Dermis microvascular lymphatic vessel endothelial cell (primary cell): ENCODE measurements around the gene NUTM2D. TPM values are rescaled to one million over a fixed set of nuclear protein-coding genes. Genes with fewer than 3 reads are reported as not detected.
A peak's percentile ranks its signal among the peaks of the same experiment; 100 is the strongest.
"Not testable (repeated sequence)": the region's sequence is repeated elsewhere in the genome, so short reads cannot be mapped to it uniquely, and the experiment has no call there.

Experiments
- DNase-seq, 2 donors: peaks; one replicate each; pipeline versions ENCODE4 v3.0.0 to v3.0.0-alpha.2; 2010; ENCODE audit warnings: low read depth in 2 of 2
- total RNA-seq: library from RNA; depleted of rRNA; stranded (reverse); fragments of >200 nt; gene quantifications from 2 replicates; pipeline ENCODE4 v1.2.1, GENCODE V29; 2014

NUTM2D gene
- total RNA-seq, 1 donor from 2014 or later, result 0.77 TPM

DNA sequence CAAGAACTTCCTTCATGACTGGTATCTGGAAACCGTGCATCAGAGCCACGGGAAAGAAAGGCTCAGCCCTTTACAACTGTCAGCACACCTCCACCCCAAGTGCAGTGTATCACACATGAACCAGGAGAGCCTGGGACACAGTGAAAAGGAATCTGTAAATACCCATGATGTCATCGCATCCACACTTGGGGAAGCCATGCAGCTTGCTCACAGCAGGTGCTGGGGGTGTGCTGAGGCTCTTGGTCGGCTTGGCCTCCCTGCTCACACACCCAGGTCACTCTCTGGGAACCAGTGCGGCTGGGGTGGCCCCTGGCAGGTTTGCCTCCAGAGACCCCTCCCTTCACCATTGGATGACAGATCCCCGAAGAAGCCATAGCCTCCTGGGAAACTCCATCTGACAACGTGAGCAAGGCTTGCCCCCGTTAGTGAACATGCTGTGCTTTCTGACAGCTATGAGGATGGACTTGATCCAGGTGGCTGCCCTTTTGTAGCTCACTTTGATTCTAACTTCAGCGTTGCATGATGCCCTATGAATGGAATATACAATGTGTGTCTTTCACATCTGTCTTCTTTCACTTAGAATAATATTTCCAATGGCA lies 12.1 kb downstream of the NUTM2D start:
- DNase-seq, result not testable (repeated sequence)

DNA sequence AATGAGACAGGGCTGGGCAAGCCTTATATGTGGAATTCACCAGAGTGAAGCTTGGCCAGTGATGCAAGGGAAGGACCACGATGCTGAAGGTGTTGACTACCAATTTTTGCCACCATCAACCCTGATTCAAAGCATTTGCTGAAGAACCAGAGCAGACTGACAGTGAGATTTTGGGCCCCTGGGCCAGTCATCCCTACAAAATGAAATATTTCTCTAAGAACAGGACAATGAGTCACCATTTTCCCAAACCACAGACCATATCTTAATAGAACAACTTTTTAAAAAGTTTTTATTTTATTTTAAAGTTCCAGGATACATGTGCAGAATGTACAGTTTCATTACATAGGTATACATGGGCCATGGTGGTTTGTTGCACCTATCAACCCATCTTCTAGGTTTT lies 16.5 kb downstream of the NUTM2D start:
- DNase-seq, result not testable (repeated sequence)

DNA sequence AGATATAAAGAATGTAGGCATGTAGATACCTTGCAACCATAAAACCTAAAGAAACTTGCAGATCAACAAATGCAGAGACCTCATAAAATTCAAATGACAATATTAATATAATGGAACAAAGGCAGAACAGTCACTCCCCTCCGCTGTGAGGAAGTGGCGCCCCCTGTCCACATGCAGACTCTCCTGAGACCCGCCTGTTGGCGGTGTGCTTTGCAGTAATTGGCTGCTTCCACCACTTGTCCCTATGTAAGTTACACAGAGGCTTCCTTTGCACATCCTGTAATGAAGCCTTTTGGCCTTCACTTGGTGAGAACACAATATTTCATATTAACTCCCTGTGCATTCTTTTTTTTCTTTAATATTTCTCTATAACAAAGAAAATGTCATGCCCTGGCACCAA lies 21.6 kb downstream of the NUTM2D start:
- not testable (repeated sequence) for DNase-seq

DNA sequence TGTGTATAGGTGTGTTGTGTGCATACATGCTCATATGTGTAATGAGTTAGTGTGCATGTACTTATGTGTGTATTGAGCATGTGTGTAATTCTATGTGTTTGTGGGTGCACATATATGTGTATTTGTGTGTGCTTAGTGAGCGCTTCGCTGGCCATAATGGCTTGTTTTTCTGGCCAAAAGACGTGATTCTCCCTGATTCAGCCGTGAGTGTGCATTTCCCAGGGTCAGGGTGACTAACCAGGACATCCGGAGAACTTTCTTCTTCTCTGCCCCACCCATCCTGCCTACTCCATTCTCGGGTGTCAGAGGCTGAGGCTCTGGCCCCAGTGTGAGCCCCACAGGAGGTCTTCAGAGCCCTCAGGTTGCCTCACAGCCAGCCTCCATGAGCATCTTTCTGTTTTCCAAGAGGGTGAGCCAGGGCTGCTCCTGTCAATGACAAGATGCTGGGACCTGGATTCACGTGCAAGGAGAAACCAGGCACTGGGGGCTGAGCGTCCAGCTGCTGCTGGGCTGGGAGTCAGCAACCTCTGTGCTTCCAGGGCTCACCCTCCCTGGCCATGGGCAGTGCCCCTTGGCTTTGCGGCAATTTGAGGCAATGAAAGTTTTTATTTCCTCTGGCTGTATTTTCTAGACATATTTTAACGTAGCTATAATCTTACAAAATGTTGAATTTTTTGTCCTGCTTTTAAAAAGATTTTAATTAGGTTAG lies 25.8 kb downstream of the NUTM2D start:
- peak in 1 of 2 donors; percentile 27 for DNase-seq

DNA sequence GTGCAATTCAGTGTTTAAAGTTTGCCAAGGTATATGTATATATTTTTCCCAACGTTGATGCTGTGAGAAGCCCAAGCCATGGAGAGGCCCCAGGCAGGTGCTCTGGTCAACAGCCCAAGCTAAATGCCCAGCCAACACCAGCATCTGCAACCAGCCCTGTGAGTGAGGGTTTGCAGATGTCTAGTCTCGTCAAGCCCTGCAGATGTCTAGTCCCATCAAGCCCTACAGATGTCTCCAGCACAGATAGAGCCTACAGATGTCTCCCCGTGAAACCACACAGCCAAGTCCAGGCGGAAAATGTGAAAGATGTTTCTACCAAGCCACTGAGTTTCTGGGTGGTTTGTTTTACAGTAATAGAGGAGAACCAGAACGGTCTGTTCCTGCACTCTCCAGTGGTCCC lies 26.7 kb downstream of the NUTM2D start:
- not testable (repeated sequence) for DNase-seq

DNA sequence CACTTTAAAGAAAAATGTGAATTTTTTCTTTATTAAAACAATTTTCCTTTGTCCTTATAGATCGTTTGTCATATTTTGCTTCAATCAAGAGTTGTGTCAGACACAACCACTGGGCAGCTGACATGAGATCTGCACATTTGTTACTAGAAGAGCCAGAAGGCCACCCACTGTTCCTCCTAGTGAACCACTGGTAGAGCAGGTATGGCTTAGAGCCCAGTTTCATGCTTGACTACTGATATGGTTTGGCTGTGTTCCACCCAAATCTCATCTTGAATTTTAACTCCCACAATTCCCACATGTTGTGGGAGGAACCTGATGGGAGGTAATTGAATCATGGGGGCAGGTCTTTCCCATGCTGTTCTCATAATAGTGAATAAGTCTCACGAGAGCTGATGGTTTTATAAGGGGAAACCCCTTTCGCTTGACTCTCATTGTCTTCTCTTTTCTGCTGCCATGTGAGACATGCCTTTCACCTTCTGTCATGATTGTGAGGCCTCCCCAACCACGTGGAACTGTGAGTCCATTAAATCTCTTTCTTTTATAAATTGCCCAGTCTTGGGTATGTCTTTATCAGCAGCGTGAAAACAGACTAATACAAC lies 28.3 kb downstream of the NUTM2D start:
- DNase-seq, result not testable (repeated sequence)

DNA sequence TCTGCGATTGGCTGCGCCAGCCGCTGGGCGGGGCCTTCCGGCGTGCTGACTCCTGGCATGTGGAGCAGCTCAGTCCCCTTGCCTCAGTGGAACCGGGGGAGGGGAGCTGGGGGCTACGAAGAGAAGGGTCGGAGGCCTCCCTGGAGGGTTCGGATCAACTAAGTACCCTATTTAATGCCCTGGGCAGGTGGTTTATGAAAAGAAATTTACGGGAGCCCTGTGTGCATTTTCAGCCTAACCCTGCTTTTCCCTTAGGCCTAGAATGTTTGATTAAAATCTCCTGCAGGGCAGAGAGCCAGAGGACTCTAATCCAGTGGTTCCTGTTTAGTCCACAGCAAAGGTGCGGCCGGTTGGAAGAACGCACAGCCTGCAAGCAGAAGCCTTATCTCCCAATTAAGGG lies 33.8 kb downstream of the NUTM2D start:
- DNase-seq, result not testable (repeated sequence)

DNA sequence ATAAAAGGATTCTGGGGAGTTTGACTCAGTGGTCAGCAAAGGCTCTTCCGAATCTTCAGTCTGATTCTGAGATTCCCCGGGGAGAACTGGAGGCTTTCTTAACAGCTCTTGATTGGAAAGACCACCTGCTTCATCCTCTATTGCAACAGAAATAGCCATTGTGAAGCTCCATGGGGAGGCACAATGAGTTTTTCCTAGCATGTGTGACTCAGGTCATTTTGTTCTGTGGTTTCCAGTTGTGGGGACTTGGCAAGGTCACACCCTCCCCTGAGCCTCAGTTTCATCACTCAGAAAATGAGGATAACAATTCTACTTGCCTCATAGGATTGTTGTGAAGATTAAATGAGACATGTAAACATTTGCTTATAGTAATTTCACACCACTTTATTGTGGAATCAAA lies 38.7 kb downstream of the NUTM2D start:
- DNase-seq, result not testable (repeated sequence)

DNA sequence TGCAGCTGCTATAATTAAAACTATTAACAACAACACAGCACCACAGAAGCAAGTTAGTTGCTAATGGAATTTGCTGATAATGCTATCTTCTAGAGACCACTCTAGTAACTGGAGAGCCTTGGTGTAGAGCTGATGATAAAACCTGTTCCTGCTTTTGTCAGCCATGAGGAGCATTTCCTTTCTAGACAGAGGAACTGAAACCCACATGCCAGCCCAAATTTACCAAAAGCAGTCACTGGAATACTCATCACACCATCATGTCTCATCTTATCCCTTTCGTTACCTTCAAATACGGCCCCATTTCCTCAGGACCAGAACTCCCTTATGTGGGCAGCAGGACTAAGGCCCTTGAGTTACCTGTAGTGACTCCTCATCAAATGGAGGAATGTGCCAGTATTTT lies 40.9 kb downstream of the NUTM2D start:
- not testable (repeated sequence) for DNase-seq

DNA sequence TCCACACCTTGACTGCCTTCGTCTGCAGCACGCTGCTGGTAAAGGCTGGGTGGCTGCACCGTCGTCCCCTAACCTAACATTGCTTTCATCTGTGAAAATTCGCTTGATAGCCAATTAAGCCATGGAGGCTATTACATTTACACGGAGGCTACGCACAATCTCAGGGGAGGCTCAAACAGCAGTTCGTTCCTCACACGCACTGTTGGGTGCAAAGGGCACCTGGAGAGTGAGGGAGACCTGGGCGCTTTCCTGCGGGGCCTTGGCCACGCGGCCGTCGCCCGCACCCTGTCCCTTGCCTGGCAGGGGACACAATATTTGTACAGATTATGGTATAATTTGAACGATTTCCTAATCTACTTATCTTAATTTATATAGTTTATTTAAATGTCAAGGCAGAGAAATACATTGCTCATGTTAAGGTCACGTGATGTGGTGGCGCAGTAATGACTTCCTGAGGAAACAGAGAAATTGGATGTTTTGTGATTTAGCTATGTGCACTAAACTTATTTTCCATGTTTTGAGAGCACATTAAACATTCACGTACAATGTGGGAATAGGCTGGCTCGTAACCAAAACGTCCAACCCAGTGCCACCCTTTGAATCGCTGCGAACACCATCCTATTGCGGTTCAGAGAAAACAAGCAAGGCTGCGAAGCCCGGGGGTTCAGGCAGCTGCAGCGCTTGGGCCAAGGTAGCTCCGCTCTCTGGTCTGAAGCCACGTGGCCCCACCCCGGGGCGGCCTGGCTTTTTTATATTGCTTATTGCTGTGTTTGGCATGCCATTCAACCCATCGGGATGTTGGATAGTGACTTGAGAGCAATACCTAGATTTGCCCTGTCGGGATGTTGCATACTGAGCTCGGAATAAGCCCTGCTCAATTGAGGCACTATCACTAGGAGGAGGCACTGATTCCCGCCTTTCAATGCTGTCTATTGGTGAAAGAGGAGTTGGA lies 50.2 kb downstream of the NUTM2D start:
- DNase-seq, result peak in 1 of 2 donors; percentile 2

DNA sequence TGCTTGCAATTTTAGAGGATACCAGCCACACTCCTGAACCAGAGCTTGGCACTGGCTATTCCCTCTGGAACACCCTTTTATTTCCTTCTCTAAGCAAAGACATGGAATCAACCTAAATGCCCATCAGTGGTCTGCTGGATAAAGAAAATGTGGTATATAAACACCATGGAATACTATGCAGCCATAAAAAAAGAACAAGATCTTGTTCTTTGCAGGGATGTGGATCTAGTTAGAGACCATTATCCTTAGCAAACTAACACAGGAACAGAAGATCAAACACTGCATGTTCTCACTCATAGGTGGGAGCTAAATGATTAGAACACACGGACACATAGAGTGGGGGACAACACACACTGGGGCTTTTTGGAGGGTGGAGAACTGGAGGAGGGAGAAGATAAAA lies 56.4 kb downstream of the NUTM2D start:
- DNase-seq, result not testable (repeated sequence)

Other genes starting within 250 kb of the NUTM2D start
- 0.13 and 0.51 TPM in 2 replicates for gene NUTM2A, start 132.3 kb upstream of the NUTM2D start, total RNA-seq
- 14.6 and 17.7 TPM in 2 replicates for gene MINPP1, start 147.1 kb downstream of the NUTM2D start, total RNA-seq